ENCODE results near the gene ARHGAP26. TPM values are rescaled to one million over a fixed set of nuclear protein-coding genes. Genes with fewer than 3 reads are reported as not detected.
A peak's percentile ranks its signal among the peaks of the same experiment; 100 is the strongest.

The ARHGAP26 gene
- total RNA-seq, 2 donors from 2014 or later, result 21.3 to 22.7 TPM

- H3K27ac Mint-ChIP-seq, result peak overlapping the region; percentile 78
- H3K27me3 Mint-ChIP-seq, result no peaks in the 10 kb centered on the region
- H3K36me3 Mint-ChIP-seq (ENCODE audit: low read depth), result peaks cover 3% of the 10 kb centered on the region
- peaks cover 22% of the 10 kb centered on the region for H3K4me1 Mint-ChIP-seq
- DNase-seq, result no peak
- ATAC-seq, result no peak
- H3K9me3 ChIP-seq (ENCODE audit: control insufficient read depth, low read length, poor library complexity, severe bottlenecking), result no peaks in the 10 kb centered on the region
- H3K4me3 Mint-ChIP-seq, result peak overlapping the region; percentile 54
Measured at GRCh38 chr5:143101725-143102386, 331.7 kb downstream of the ARHGAP26 start.

GRCh38 chr5:143102411-143102810 lies 332.2 kb downstream of the ARHGAP26 start:
- ATAC-seq (no peak), DNase-seq (no peak)
- Mint-ChIP-seq H3K36me3 (ENCODE audit: low read depth) (peaks cover 3% of the 10 kb centered on the region), H3K4me3 (no peak overlapping the region), H3K27ac (peak overlapping the region; percentile 78), H3K27me3 (no peaks in the 10 kb centered on the region), H3K4me1 (peaks cover 24% of the 10 kb centered on the region)
- no peaks in the 10 kb centered on the region for H3K9me3 ChIP-seq (ENCODE audit: control insufficient read depth, low read length, poor library complexity, severe bottlenecking)

- H3K27me3 Mint-ChIP-seq, result no peaks in the 10 kb centered on the region
- no peaks in the 10 kb centered on the region for H3K9me3 ChIP-seq (ENCODE audit: control insufficient read depth, low read length, poor library complexity, severe bottlenecking)
- H3K4me1 Mint-ChIP-seq, result peaks cover 24% of the 10 kb centered on the region
- H3K36me3 Mint-ChIP-seq (ENCODE audit: low read depth), result peaks cover 3% of the 10 kb centered on the region
- H3K4me3 Mint-ChIP-seq, result no peak overlapping the region
- ATAC-seq (no peak), DNase-seq (no peak)
- H3K27ac Mint-ChIP-seq, result no peak overlapping the region
Measured at GRCh38 chr5:143105216-143105905, 335.2 kb downstream of the ARHGAP26 start.

GRCh38 chr5:143106174-143106573 lies 336.0 kb downstream of the ARHGAP26 start:
- Mint-ChIP-seq H3K27me3 (no peaks in the 10 kb centered on the region), H3K4me3 (no peak overlapping the region), H3K27ac (no peak overlapping the region), H3K36me3 (ENCODE audit: low read depth) (peaks cover 3% of the 10 kb centered on the region), H3K4me1 (peaks cover 16% of the 10 kb centered on the region)
- no peak for ATAC-seq
- no peaks in the 10 kb centered on the region for H3K9me3 ChIP-seq (ENCODE audit: control insufficient read depth, low read length, poor library complexity, severe bottlenecking)
- DNase-seq, result no peak

GRCh38 chr5:143108498-143109128 lies 338.4 kb downstream of the ARHGAP26 start:
- ATAC-seq, result no peak
- Mint-ChIP-seq H3K4me1 (peaks cover 5% of the 10 kb centered on the region), H3K4me3 (no peak overlapping the region), H3K27ac (no peak overlapping the region), H3K36me3 (ENCODE audit: low read depth) (peaks cover 3% of the 10 kb centered on the region), H3K27me3 (no peaks in the 10 kb centered on the region)
- DNase-seq, result no peak
- no peaks in the 10 kb centered on the region for H3K9me3 ChIP-seq (ENCODE audit: control insufficient read depth, low read length, poor library complexity, severe bottlenecking)

GRCh38 chr5:143110591-143110990 lies 340.4 kb downstream of the ARHGAP26 start:
- H3K36me3 Mint-ChIP-seq (ENCODE audit: low read depth), result peaks cover 3% of the 10 kb centered on the region
- H3K27ac Mint-ChIP-seq, result no peak overlapping the region
- DNase-seq, result no peak
- no peaks in the 10 kb centered on the region for H3K27me3 Mint-ChIP-seq
- no peak overlapping the region for H3K4me3 Mint-ChIP-seq
- peaks cover 4% of the 10 kb centered on the region for H3K4me1 Mint-ChIP-seq
- H3K9me3 ChIP-seq (ENCODE audit: control insufficient read depth, low read length, poor library complexity, severe bottlenecking), result no peaks in the 10 kb centered on the region
- no peak for ATAC-seq

GRCh38 chr5:143111799-143112198 lies 341.6 kb downstream of the ARHGAP26 start:
- Mint-ChIP-seq H3K27me3 (no peaks in the 10 kb centered on the region), H3K4me3 (no peak overlapping the region), H3K27ac (no peak overlapping the region), H3K4me1 (peaks cover 2% of the 10 kb centered on the region), H3K36me3 (ENCODE audit: low read depth) (no peaks in the 10 kb centered on the region)
- DNase-seq, result no peak
- no peaks in the 10 kb centered on the region for H3K9me3 ChIP-seq (ENCODE audit: control insufficient read depth, low read length, poor library complexity, severe bottlenecking)
- ATAC-seq, result no peak

GRCh38 chr5:143113461-143113860 lies 343.3 kb downstream of the ARHGAP26 start:
- no peak for DNase-seq
- H3K4me3 Mint-ChIP-seq, result no peak overlapping the region
- peaks cover 2% of the 10 kb centered on the region for H3K36me3 Mint-ChIP-seq (ENCODE audit: low read depth)
- no peak overlapping the region for H3K27ac Mint-ChIP-seq
- H3K4me1 Mint-ChIP-seq, result peaks cover 4% of the 10 kb centered on the region
- no peaks in the 10 kb centered on the region for H3K27me3 Mint-ChIP-seq
- no peaks in the 10 kb centered on the region for H3K9me3 ChIP-seq (ENCODE audit: control insufficient read depth, low read length, poor library complexity, severe bottlenecking)
- no peak for ATAC-seq

- no peak for ATAC-seq
- Mint-ChIP-seq H3K36me3 (ENCODE audit: low read depth) (peaks cover 2% of the 10 kb centered on the region), H3K27me3 (no peaks in the 10 kb centered on the region), H3K4me3 (peak overlapping the region; percentile 13), H3K4me1 (peaks cover 5% of the 10 kb centered on the region), H3K27ac (no peak overlapping the region)
- DNase-seq, result no peak
- no peaks in the 10 kb centered on the region for H3K9me3 ChIP-seq (ENCODE audit: control insufficient read depth, low read length, poor library complexity, severe bottlenecking)
Measured at GRCh38 chr5:143114481-143114880, 344.3 kb downstream of the ARHGAP26 start.

GRCh38 chr5:143115381-143115780 lies 345.2 kb downstream of the ARHGAP26 start:
- H3K4me1 Mint-ChIP-seq, result peaks cover 5% of the 10 kb centered on the region
- DNase-seq, result no peak
- no peaks in the 10 kb centered on the region for H3K9me3 ChIP-seq (ENCODE audit: control insufficient read depth, low read length, poor library complexity, severe bottlenecking)
- ATAC-seq, result no peak
- no peak overlapping the region for H3K27ac Mint-ChIP-seq
- peaks cover 2% of the 10 kb centered on the region for H3K36me3 Mint-ChIP-seq (ENCODE audit: low read depth)
- no peaks in the 10 kb centered on the region for H3K27me3 Mint-ChIP-seq
- H3K4me3 Mint-ChIP-seq, result no peak overlapping the region

GRCh38 chr5:143116814-143117213 lies 346.6 kb downstream of the ARHGAP26 start:
- no peaks in the 10 kb centered on the region for H3K27me3 Mint-ChIP-seq
- no peak for ATAC-seq
- no peak for DNase-seq
- H3K36me3 Mint-ChIP-seq (ENCODE audit: low read depth), result peaks cover 3% of the 10 kb centered on the region
- no peak overlapping the region for H3K27ac Mint-ChIP-seq
- H3K4me1 Mint-ChIP-seq, result peaks cover 5% of the 10 kb centered on the region
- no peak overlapping the region for H3K4me3 Mint-ChIP-seq
- H3K9me3 ChIP-seq (ENCODE audit: control insufficient read depth, low read length, poor library complexity, severe bottlenecking), result no peaks in the 10 kb centered on the region

- Mint-ChIP-seq H3K36me3 (ENCODE audit: low read depth) (peaks cover 7% of the 10 kb centered on the region), H3K27me3 (no peaks in the 10 kb centered on the region), H3K27ac (no peak overlapping the region), H3K4me1 (peaks cover 5% of the 10 kb centered on the region), H3K4me3 (no peak overlapping the region)
- no peaks in the 10 kb centered on the region for H3K9me3 ChIP-seq (ENCODE audit: control insufficient read depth, low read length, poor library complexity, severe bottlenecking)
- no peak for DNase-seq
- ATAC-seq, result no peak
Measured at GRCh38 chr5:143117821-143118220, 347.6 kb downstream of the ARHGAP26 start.

- Mint-ChIP-seq H3K4me1 (peaks cover 5% of the 10 kb centered on the region), H3K36me3 (ENCODE audit: low read depth) (peaks cover 7% of the 10 kb centered on the region), H3K27ac (no peak overlapping the region), H3K4me3 (no peak overlapping the region), H3K27me3 (no peaks in the 10 kb centered on the region)
- no peak for ATAC-seq
- no peaks in the 10 kb centered on the region for H3K9me3 ChIP-seq (ENCODE audit: control insufficient read depth, low read length, poor library complexity, severe bottlenecking)
- no peak for DNase-seq
Measured at GRCh38 chr5:143118222-143118621, 348.0 kb downstream of the ARHGAP26 start.
